22Rv1 (cell line): Measurements from ENCODE around the gene ALDH2.

Experiments used
- ZFX ChIP-seq: fragments of 450-650 bp; IDR thresholded peaks from 2 replicates; pipeline ENCODE4 v1.6.1; 2017; ENCODE audit warnings: antibody characterized with exemption, borderline replicate concordance
- TF ChIP-seq, protein P1 (sequence below): fragments of 450-650 bp; IDR thresholded peaks from 2 replicates; pipeline ENCODE4 v1.5.1; 2017; ENCODE audit warnings: mild to moderate bottlenecking

DNA sequence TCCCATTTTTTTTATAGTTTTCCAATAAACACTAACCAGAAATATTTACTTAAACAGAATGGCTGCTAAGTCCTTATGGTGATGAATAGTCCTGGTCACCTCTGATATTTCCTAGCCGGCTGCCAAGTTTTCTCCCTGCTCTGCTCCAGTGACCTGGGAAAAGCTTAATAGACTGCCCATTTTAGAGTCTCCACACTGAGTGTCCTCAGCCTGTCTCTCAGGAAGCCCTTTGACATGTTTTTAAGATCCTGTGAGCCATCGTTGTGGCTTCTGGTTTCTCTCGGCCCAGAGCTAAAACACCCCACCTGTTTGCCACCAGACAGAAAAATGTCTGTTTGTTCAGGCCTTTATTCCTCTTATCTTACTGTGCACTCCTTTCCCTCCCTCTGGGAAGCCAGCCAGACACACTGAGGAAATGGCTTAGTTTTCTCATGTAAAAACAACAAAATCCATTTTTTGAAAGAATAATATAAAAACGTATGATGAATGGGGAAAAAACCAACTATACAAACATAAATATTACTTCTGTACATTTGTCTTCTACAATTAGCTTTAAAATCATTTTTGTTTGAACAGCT, 25.4 kb upstream of the ALDH2 start:
- TF ChIP-seq, protein P1, sequence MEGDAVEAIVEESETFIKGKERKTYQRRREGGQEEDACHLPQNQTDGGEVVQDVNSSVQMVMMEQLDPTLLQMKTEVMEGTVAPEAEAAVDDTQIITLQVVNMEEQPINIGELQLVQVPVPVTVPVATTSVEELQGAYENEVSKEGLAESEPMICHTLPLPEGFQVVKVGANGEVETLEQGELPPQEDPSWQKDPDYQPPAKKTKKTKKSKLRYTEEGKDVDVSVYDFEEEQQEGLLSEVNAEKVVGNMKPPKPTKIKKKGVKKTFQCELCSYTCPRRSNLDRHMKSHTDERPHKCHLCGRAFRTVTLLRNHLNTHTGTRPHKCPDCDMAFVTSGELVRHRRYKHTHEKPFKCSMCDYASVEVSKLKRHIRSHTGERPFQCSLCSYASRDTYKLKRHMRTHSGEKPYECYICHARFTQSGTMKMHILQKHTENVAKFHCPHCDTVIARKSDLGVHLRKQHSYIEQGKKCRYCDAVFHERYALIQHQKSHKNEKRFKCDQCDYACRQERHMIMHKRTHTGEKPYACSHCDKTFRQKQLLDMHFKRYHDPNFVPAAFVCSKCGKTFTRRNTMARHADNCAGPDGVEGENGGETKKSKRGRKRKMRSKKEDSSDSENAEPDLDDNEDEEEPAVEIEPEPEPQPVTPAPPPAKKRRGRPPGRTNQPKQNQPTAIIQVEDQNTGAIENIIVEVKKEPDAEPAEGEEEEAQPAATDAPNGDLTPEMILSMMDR, result no peak
- no peak for TF ChIP-seq ZFX
